HG02610 (cell line): ENCODE measurements around the gene PTPRN2.
"Not testable (repeated sequence)": the region's sequence is repeated elsewhere in the genome, so short reads cannot be mapped to it uniquely, and the experiment has no call there.

Experiments
- ATAC-seq: cut with Tn5 transposase; IDR thresholded peaks from one replicate; pipeline ENCODE4 v1.9.1; 2021; ENCODE audit warnings: mild to moderate bottlenecking, moderate library complexity; ENCODE audit not compliant: unreplicated experiment

PTPRN2 gene

GRCh38 chr7:158535079-158535478, 52.5 kb downstream of the PTPRN2 start:
- no peak for ATAC-seq

GRCh38 chr7:158534598-158534997, 53.0 kb downstream of the PTPRN2 start:
- no peak for ATAC-seq

GRCh38 chr7:158534134-158534515, 53.5 kb downstream of the PTPRN2 start:
- not testable (repeated sequence) for ATAC-seq

- no peak for ATAC-seq
These were observed 54.1 kb downstream of the PTPRN2 start for GRCh38 chr7:158533386-158534133.

GRCh38 chr7:158532093-158532627, 55.5 kb downstream of the PTPRN2 start:
- no peak for ATAC-seq

GRCh38 chr7:158531661-158532060, 56.0 kb downstream of the PTPRN2 start:
- no peak for ATAC-seq

- ATAC-seq, result no peak
These were observed 56.6 kb downstream of the PTPRN2 start for GRCh38 chr7:158530800-158531609.

- no peak for ATAC-seq
These were observed 58.2 kb downstream of the PTPRN2 start for GRCh38 chr7:158529181-158530096.

GRCh38 chr7:158527915-158528502, 59.6 kb downstream of the PTPRN2 start:
- no peak for ATAC-seq

- no peak for ATAC-seq
These were observed 60.1 kb downstream of the PTPRN2 start for GRCh38 chr7:158527495-158527894.

- ATAC-seq, result no peak
These were observed 60.6 kb downstream of the PTPRN2 start for GRCh38 chr7:158527038-158527437.

GRCh38 chr7:158526531-158526930, 61.1 kb downstream of the PTPRN2 start:
- ATAC-seq, result no peak

GRCh38 chr7:158525648-158526484, 61.8 kb downstream of the PTPRN2 start:
- no peak for ATAC-seq

GRCh38 chr7:158524749-158525635, 62.6 kb downstream of the PTPRN2 start:
- ATAC-seq, result no peak

- ATAC-seq, result not testable (repeated sequence)
These were observed 63.3 kb downstream of the PTPRN2 start for GRCh38 chr7:158524286-158524685.

- not testable (repeated sequence) for ATAC-seq
These were observed 63.7 kb downstream of the PTPRN2 start for GRCh38 chr7:158523877-158524276.

GRCh38 chr7:158523165-158523856, 64.3 kb downstream of the PTPRN2 start:
- not testable (repeated sequence) for ATAC-seq

GRCh38 chr7:158521795-158522194, 65.8 kb downstream of the PTPRN2 start:
- not testable (repeated sequence) for ATAC-seq
